ENCODE results near the gene PHACTR4. TPM values are rescaled to one million over a fixed set of nuclear protein-coding genes. Genes with fewer than 3 reads are reported as not detected.

The PHACTR4 gene
- total RNA-seq, 2 donors from 2014 or later: 49.9 to 65.0 TPM

DNA sequence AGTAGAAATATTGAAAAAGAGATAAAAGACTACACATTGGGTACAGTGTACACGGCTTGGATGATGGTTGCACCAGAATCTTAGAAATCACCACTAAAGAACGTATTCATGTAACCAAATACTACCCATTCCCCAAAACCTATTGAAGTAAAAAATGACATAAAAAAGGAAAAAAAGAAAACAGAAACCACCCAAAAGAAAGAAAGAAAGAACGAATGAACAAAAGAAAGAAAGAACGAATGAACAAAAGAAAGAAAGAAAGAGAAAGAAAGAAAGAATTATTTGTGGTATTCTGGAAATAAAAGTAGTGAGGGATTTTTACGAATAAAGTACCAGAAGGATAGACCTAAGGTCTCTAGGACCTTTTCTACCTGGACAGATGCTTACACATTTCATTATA is 42.1 kb downstream of the PHACTR4 start:
- H3K27me3 Mint-ChIP-seq (ENCODE audit: insufficient read depth): no peaks in the 10 kb centered on the region
- peaks cover 16% of the 10 kb centered on the region for H3K36me3 ChIP-seq (ENCODE audit: control insufficient read depth, insufficient read depth, low read length)
- H3K9me3 Mint-ChIP-seq: no peaks in the 10 kb centered on the region
- no peaks in the 10 kb centered on the region for H3K4me1 ChIP-seq (ENCODE audit: control insufficient read depth, insufficient read depth, low read length)
- H3K27me3 ChIP-seq (ENCODE audit: control insufficient read depth, insufficient read depth, low read length, poor library complexity, severe bottlenecking): no peaks in the 10 kb centered on the region
- no peak overlapping the region for H3K4me3 ChIP-seq (ENCODE audit: low read length)
- DNase-seq: no peak
- no peaks in the 10 kb centered on the region for H3K9me3 ChIP-seq (ENCODE audit: control insufficient read depth, low read length)
- 91 to 100% methylated on average over 2 to 3 of the region's 5 CpGs for WGBS, 2 experiments (ENCODE audit: insufficient coverage in 1 of 2, insufficient read length in 1 of 2)
- no peak overlapping the region for H3K27ac ChIP-seq (ENCODE audit: low read depth, low read length)
- H3K4me1 Mint-ChIP-seq: no peaks in the 10 kb centered on the region
- no peak overlapping the region for H3K4me3 Mint-ChIP-seq
- no peak overlapping the region for H3K27ac Mint-ChIP-seq
- H3K9ac ChIP-seq (ENCODE audit: extremely low read depth, low read length, poor library complexity, severe bottlenecking): no peak overlapping the region
- TF ChIP-seq, protein P1, sequence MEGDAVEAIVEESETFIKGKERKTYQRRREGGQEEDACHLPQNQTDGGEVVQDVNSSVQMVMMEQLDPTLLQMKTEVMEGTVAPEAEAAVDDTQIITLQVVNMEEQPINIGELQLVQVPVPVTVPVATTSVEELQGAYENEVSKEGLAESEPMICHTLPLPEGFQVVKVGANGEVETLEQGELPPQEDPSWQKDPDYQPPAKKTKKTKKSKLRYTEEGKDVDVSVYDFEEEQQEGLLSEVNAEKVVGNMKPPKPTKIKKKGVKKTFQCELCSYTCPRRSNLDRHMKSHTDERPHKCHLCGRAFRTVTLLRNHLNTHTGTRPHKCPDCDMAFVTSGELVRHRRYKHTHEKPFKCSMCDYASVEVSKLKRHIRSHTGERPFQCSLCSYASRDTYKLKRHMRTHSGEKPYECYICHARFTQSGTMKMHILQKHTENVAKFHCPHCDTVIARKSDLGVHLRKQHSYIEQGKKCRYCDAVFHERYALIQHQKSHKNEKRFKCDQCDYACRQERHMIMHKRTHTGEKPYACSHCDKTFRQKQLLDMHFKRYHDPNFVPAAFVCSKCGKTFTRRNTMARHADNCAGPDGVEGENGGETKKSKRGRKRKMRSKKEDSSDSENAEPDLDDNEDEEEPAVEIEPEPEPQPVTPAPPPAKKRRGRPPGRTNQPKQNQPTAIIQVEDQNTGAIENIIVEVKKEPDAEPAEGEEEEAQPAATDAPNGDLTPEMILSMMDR (conservative IDR thresholded peaks at IDR 0.05): no peak
- H3K36me3 Mint-ChIP-seq (ENCODE audit: low read depth): peaks cover 13% of the 10 kb centered on the region

DNA sequence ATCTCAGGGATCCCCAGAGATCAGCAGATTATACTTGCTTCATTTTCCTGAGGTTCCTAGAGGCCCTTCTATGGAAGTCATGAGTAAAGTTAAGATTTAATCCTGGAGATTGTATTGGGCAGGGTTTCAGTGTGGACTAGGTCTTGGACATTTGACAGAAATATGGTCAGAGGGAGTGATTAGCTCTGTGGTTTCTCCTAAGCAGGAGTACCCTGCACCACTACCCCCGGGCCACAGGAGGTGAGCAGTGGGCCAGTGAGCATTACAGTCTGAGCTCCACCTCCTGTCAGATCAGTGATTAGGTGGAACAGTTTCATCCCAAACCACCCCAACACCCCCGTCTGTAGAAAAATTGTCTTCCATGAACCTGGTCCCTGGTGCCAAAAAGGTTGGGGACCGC is 43.2 kb downstream of the PHACTR4 start:
- H3K27me3 ChIP-seq (ENCODE audit: control insufficient read depth, insufficient read depth, low read length, poor library complexity, severe bottlenecking): no peaks in the 10 kb centered on the region
- no peak overlapping the region for H3K27ac ChIP-seq (ENCODE audit: low read depth, low read length)
- H3K4me1 ChIP-seq (ENCODE audit: control insufficient read depth, insufficient read depth, low read length): no peaks in the 10 kb centered on the region
- Mint-ChIP-seq H3K4me3 (no peak overlapping the region), H3K4me1 (no peaks in the 10 kb centered on the region), H3K27me3 (ENCODE audit: insufficient read depth) (no peaks in the 10 kb centered on the region), H3K36me3 (ENCODE audit: low read depth) (peaks cover 13% of the 10 kb centered on the region), H3K9me3 (no peaks in the 10 kb centered on the region), H3K27ac (no peak overlapping the region)
- H3K9ac ChIP-seq (ENCODE audit: extremely low read depth, low read length, poor library complexity, severe bottlenecking): no peak overlapping the region
- no peak for DNase-seq
- TF ChIP-seq, protein P1 (conservative IDR thresholded peaks at IDR 0.05): peak; percentile 15
- 94 to 100% methylated on average over 1 to 3 of the region's 3 CpGs for WGBS, 2 experiments (ENCODE audit: insufficient coverage in 1 of 2, insufficient read length in 1 of 2)
- H3K9me3 ChIP-seq (ENCODE audit: control insufficient read depth, low read length): no peaks in the 10 kb centered on the region
- peaks cover 16% of the 10 kb centered on the region for H3K36me3 ChIP-seq (ENCODE audit: control insufficient read depth, insufficient read depth, low read length)
- no peak overlapping the region for H3K4me3 ChIP-seq (ENCODE audit: low read length)

DNA sequence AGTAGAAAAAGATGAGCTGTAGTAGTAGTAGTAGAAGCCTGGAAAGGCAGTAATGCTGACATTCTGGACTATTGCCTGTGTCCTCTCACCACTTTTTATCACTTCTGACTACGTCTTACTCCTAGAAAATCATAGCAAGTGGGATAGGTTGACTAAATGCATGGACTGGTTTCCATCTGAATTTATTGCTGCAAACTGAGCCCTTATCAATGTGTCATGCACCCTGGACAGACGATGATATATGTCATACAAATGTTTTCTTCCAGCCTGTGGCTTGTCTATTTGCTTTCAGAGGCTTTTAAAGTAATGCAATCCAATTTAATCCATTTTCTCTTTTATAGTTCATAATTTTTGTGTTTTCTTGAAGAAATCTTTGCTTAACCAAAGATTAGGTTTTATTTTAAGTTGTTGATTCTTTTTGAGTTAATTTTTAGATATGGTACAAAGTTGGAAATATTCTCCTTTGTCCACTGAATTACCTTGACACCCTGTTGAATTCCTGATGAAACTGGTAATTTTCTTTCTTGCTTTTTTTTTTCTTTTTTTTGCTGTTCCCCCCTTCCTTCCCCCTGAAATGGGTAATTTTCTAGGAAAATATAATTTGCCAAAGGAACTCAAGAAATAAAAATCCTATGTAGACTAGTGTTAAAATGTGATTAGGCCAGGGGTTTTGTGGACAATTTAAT is 47.1 kb downstream of the PHACTR4 start:
- H3K9ac ChIP-seq (ENCODE audit: extremely low read depth, low read length, poor library complexity, severe bottlenecking): no peak overlapping the region
- WGBS, 2 experiments (ENCODE audit: insufficient coverage in 1 of 2, insufficient read length in 1 of 2): 93 to 100% methylated on average over 2 of the region's 2 CpGs
- H3K9me3 Mint-ChIP-seq: no peaks in the 10 kb centered on the region

More for the DNA sequence above, 47.1 kb downstream of the PHACTR4 start:
- Mint-ChIP-seq H3K4me3 (no peak overlapping the region), H3K27ac (no peak overlapping the region), H3K36me3 (ENCODE audit: low read depth) (peaks cover 9% of the 10 kb centered on the region), H3K4me1 (peaks cover 8% of the 10 kb centered on the region), H3K27me3 (ENCODE audit: insufficient read depth) (no peaks in the 10 kb centered on the region)
- Histone ChIP-seq H3K4me1 (ENCODE audit: control insufficient read depth, insufficient read depth, low read length) (no peaks in the 10 kb centered on the region), H3K27me3 (ENCODE audit: control insufficient read depth, insufficient read depth, low read length, poor library complexity, severe bottlenecking) (no peaks in the 10 kb centered on the region), H3K4me3 (ENCODE audit: low read length) (no peak overlapping the region), H3K36me3 (ENCODE audit: control insufficient read depth, insufficient read depth, low read length) (peaks cover 4% of the 10 kb centered on the region), H3K9me3 (ENCODE audit: control insufficient read depth, low read length) (no peaks in the 10 kb centered on the region), H3K27ac (ENCODE audit: low read depth, low read length) (no peak overlapping the region)
- TF ChIP-seq, protein P1 (conservative IDR thresholded peaks at IDR 0.05): no peak
- no peak for DNase-seq

Measured in endodermal cell (in vitro differentiated cells).